PC-9 (cell line): ENCODE data around the gene ZC3H14.

Experiments used
- CTCF ChIP-seq: fragments of 200-600 bp; sonication (generic); conservative IDR thresholded peaks from 2 replicates; pipeline ENCODE4 v1.6.1; 2017; ENCODE audit warnings: mixed run types, antibody characterized with exemption, mild to moderate bottlenecking, moderate library complexity
- EZH2 ChIP-seq: fragments of 200-600 bp; sonication (generic); IDR thresholded peaks from 2 replicates; pipeline ENCODE4 v1.8.0; 2017; ENCODE audit warnings: antibody characterized with exemption, low read depth

GRCh38 chr14:88550078-88550477 is 12.8 kb upstream of the ZC3H14 start:
- TF ChIP-seq CTCF = no peak
- no peak for TF ChIP-seq EZH2
